GM18873 (cell line): ENCODE data around the gene MAD1L1.
"Not testable (repeated sequence)": the region's sequence is repeated elsewhere in the genome, so short reads cannot be mapped to it uniquely, and the experiment has no call there.

Experiments used
- ATAC-seq: cut with Tn5 transposase; IDR thresholded peaks from one replicate; pipeline ENCODE4 v1.9.1; 2021; ENCODE audit warnings: mild to moderate bottlenecking, moderate library complexity, moderate number of reproducible peaks; ENCODE audit not compliant: unreplicated experiment, low FRiP score

Gene MAD1L1

DNA sequence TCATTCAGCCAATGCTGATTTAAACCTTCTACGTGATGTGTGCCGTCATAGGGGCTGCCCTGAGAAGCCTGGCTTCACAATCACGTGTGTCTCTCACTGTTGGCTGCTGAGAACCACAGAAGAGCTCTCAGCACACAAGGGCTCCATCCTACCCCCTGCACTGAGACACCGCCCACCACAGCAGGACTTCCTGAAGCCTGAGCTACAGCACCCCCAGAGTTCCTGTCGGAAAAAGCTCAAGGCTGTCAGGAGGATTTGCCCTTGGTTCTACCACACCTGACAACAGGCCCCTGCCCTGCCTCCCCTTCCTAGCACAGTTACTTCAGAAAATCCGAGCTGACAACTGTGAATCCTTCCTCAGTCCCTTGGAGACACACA is 191.9 kb downstream of the MAD1L1 start:
- ATAC-seq = no peak

DNA sequence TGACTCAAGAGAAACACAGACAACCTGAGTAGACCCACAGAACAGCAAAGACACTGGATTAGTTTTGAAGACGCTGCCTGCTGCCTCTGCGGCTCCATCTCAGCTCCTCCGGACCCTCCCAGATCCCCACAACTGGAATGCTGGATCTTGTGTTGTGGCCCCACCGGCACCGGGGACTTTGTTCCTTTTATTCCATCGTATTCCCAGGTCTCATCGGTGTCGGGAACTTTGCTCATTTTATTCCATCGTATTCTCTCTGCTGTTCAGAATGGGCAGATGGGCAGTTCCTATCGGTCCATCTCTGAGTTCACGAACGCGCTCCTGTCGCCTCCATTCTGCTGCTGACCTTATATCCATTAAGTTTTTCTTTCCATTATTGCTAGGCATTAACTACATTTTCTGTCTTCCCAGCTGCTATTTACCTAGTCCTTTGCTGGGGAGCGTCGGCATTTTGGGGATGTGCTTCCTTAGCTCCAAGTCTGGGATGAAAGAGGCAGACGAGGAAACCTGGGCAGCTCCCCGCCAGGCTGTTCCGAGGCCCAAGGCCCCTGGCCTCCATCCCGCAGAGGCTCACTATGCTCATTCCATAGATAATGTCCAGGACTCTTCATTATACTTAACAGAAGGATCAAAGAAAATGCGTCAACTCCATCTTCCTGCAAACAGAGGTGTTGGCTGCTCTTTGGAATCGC is 192.4 kb downstream of the MAD1L1 start:
- no peak for ATAC-seq

DNA sequence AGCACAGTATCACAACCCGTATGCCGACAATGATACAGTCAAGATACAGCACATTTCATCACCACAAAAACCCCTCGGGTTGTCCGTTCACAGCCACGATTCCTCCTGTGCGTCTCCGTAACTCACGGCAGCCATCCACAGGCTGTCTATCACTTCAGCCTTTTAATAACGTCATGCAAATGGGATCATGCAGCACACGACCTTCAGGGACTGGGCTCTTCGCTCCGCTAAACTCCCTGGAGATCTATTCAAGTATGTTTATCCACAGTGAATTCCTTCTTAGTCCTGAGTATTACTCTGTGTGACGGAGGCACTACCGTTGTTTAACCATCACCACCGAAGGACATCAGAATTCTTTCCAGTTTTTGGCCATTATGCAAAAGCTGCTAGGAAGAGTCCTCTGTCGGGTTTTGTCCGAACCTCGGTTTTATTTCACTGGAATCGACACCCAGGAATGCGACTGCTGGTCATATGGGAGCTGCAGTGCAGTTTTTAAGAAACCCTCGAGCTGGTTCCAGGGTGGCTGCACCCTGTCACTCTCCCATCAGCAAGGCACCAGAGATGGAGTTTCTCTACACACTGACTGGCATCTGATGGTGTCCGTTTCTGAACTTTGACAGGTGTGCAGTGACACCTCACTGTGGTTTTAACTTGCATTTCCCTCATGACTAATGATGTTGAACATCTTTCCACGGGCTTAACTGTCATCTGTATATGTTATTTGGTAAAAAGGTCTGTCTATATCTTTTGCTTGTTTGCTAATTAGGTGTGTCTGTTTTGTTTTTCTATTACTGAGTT is 193.6 kb downstream of the MAD1L1 start:
- ATAC-seq = no peak

DNA sequence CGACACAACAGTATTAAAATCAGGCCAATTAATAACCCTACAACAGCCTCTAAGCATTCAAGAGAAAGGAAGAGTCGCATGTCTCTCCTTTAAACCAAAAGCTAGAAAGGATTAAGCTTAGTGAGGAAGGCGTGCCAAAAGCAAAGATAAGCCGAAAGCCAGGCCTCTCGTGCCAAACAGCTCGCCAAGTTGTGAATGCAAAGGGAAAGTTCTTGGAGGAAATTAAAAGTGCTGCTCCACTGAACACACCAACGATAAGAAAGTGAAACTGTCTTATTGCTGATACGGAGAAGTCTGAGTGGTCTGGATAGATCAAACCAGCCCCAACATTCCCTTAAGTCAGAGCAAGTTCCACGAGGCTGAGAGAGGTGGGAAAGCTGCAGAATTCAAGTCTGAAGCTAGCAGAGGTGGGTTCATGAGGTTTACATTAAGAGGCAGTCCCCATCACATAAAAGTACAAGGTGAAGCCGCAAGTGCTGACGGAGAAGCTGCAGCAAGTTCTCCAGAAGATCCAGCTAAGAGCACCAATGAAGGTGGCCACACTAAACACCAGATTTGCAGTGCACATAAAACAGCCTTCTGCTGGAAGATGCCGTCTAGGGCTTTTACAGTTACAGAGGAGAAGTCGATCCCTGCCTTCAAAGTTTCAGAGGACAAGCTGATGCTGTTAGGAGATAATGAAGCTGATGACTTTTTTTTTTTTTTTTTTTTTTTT is 194.8 kb downstream of the MAD1L1 start:
- ATAC-seq = no peak

DNA sequence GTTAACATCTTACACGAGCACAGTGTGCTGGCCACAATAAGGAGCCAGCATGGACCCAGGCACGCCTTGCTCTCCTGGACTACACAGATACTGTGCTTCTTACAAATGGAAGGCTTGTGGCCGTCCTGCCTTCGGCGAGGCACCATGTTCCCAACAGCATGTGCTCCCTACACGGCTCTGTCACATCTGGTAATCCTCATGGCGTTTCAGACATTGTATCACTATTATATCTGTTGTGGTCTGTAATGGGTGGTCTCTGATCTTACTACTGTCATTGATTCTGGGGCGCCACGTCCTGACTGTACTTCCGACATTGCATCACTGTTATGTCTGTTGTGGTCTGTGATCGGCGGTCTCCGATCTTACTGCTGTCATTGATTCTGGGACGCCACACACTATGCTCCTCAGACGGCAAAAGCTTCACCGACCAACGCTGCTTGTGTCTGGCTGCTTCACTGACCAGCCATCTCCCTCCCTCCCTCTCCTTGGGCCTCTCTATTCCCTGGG is 195.4 kb downstream of the MAD1L1 start:
- ATAC-seq = no peak

DNA sequence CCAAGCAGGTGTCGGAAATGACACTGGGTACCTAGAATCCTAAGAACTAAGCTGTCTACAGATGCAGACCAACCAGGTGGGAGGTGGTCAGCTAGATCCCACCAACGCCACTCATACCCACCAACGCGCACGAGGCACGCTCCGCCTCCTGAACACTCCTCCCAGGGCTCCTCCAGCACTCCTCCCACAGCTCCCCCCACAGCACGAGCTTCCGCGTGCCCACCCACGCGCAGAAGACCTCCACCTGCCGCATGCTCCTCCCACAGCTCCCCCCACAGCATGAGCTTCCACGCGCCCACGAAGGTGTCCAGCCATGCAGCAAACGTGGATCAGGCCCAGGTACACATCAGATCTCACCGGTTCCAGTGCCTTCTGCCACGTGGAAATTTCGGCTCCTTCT is 196.0 kb downstream of the MAD1L1 start:
- ATAC-seq = no peak

DNA sequence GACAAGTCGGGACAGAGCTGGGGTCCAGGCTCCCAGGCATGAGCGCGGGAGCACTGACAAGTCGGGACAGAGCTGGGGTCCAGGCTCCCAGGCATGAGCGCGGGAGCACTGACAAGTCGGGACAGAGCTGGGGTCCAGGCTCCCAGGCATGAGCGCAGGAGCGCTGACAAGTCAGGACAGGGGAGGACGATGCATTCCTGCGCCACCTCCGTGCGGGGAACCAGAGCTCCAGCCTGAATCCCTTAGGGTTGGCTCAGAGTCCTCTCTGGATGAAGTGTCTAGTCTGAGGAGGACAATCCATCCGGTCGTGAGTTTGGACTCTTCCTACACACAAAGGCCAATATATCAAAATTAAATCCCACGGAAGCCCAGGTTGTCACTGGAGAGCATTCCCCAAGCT is 196.5 kb downstream of the MAD1L1 start:
- ATAC-seq = not testable (repeated sequence)

DNA sequence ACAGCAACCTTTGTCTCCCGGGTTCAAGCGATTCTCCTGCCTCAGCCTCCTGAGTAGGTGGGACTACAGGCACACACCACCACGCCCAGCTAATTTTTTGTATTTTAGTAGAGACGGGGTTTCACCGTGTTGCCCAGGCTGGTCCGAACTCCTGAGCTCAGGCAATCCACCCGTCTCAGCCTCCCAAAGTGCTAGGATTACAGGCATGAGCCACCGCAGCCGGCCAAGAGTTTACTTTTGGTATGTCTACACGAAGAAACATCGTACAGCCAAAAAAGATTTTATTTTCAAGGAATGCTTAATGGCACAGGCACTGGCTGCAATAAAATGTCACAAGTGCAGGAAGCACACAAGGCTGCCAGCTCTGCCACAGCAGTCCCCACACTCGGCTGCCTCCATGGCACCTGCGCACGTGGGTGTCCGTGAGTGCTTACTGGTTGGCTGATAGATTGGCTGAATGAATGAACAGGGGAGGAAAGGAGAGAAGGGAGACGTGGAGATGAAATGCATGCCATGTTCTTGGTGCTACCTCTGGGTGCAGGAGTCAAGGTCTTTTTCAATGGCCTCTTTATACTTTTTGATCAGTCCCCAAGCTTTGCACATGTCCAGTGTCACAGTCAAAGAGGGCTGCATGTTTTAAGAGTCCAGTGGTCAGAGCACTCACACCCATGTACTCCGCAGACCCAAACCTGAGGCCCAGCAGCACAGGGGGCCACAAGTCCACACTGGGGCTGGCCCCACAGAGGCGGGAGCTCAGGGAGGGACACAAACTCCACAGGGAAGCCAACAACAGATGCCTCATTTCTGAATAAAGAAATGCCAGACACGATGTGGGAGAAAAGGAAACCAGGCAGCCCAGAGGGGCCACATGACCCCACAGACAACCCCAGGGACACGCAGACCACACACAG is 198.2 kb downstream of the MAD1L1 start:
- ATAC-seq = no peak

DNA sequence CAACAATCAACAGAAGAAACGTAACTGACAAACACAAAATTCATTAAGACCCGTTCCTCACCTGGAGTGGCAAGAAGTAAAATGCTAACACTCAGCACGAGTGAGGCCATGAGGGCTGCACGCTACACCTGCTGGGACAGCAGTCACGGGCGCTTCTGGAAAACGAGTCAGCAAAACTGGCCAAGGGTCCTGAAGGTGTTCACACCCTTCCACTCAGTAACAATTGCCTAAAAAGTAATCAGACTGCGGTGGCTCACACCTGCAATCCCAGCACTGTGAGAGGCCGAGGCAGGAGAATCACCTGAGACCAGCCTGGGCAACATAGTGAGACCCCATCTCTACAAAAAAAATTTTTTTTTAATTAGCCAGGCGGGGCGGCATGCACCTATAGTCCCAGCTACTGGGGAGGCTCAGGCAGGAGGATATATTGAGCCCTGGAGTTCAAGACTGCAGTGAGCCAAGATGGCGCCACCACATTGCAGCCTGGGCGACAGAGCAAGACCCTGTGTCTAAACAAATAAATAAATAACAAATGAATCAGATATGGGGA is 199.1 kb downstream of the MAD1L1 start:
- ATAC-seq = no peak

DNA sequence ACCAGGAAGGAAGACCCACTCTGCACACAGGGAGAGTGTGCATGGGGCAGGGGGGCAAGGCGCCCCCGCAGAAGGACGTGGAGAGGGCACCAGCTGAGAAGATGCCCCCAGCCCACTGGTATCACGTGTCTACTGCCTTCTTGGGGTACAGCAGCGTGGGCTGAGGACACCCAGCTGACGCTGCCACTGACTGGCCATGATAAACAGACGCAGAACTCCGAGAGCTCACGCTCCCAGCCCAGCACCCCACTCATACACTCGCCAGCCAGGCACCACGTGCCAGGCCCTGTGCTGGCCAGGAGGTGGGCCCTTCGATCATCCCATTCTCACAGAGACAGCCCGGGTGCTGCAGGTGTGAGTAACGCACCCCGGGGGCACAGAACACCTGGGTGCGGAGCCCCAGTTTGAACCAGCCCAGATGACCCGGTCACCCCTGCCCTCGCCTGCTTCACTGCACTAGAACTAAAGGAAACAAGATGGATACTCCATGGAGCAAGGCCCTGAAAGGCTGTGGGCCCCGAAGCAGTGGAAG is 199.8 kb downstream of the MAD1L1 start:
- no peak for ATAC-seq

DNA sequence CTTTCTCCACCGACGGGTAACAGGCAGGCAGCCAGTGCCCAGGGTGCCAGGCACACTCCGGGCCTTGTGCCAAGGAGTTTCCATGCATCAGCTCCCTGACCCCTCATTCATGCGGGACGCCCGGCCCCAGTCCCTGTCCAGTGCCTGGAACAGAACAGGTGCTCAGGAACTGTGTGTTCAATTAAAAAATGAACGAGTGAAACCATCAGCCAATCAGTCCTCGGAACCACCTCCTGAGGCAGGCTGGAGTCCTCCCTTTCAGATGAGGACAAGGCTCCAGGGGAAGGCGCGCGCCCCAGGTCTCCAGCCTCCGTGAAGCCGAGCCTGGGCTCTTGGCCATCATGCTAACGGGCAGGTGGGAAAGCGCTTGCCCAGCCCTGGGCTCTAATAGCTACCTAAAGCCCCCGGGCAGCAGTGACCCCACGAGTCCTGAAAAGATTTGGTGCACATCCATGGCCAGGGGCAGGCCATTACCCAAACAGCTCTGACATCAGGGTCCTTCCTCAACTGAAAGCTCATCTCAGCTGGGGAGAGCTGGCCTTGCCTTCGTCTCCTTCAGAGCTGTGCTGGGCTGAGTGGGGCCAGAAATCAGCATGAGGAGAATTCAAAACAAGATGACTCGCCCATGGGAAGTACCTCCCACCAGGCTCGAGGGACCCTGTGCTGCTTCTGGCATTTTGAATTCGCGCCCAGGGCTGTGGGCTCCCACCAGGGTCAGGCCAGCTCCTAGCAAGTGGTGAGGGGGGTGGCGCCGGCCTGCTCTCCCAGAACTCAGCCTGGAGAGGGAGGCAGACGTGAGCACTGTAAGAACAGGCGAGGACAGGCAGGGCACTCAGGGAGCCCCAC is 200.5 kb downstream of the MAD1L1 start:
- no peak for ATAC-seq

DNA sequence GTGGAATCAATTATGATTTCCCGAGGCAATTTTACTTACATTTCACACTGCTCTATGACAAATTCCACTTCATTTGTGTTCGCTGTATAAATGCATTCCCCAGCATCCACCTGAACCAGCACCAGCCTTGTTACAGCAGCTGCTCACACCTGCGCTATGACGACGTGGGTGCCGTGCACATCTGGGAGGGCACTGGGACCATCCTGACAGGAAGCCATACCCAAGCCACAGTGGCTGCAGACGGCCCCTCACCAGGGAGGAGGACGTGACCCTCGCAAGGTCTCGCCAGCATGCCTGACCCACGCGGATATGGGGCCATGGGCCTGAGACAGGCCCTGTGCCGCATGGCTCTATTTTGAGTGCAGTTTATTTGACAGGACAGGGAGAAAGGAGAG is 201.3 kb downstream of the MAD1L1 start:
- no peak for ATAC-seq

DNA sequence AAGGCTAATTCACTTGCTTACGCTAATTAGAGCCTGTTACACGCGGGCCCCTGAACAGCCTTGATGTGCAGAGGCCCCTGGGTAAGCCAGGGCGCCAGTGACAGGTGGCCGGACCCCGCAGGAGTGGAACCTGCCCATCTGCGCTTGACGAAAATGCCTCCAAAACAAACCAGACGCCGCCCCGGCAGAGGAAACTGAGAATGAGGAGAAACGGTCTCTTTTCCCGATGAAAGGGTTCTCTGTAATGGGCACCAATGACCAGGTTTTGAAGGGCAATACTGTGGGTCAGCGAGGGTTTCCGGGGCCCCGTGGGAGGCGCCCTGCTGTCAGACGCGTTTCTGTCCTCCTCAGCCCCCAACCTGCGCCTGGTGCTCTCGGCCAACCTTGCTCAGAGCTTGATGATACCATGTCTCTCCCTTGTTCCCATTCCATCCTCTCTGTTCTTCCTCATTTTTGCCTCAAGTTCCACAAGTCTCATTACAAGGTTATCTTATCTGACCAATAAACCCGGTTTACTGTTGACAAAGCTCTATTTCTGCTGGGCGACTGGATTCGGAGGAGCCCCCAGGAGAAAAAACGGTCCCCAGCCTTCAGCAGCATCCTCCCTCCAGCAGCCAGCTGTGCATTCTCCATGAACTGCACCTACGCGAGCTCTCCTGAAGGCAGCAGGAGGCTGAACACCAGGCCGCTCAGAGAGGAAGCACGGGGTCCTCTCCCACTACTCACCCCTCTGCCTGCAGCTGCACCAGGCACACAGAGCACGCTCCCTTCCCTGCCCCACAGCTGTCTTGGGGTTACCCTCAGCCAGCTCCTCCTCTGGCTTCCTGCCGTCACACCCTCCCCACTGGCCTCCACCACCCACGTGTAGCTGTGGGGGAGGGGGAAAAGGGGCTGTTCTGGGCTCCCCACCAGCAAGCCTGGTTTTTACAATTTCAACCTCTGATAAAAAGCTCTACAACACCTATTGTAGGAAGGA is 202.0 kb downstream of the MAD1L1 start:
- ATAC-seq = no peak

DNA sequence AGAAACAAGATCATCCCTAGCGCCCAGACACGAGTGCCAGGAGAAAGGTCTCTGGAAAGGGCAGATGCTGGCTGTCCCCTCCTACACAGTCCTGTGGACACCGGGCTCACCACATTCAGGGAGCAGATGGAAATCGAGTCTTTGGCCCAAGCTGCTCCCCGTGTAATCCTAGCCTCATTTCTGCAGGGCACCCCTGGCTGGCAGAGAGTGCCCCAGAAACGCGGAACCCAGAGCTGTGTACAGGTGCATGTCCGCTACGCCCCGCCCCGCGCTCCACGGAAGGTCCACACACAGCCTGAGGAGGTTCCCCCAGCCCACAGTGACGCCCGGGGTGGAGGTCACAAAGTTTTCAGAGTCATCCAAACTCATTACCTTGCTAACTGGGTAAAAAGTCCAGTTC is 202.8 kb downstream of the MAD1L1 start:
- no peak for ATAC-seq

DNA sequence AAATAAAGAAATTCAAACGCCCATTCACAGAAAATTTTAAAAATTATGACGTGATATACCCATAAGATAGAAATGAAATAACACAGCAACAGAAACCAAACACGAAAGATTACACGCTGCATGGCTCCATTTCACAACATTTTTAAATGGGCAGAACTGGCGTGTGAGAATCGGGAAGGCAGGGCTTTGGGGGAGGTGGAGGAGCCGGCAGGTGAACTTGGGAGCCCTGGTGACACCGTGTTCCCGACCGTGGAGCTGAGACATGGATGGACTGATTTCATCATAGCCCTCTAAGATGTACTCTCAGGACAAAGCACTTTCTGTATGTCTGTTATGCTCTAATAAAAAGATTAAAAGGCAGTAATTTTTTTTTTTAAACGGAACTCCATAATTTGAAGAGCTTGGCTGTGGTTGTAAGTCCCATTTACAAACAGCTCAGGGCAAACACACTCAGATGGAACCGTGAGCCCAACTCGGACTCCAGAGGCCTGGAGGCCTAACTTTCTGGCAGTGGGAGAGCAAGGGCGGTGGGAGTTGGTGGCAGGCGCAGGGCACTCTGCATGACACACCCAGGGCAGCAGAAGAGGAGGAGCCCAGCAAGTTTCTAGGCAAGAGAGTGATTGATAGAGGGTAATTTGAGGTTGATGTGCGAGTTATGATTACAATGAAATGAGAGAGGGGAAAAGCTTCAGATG is 203.4 kb downstream of the MAD1L1 start:
- ATAC-seq = no peak

DNA sequence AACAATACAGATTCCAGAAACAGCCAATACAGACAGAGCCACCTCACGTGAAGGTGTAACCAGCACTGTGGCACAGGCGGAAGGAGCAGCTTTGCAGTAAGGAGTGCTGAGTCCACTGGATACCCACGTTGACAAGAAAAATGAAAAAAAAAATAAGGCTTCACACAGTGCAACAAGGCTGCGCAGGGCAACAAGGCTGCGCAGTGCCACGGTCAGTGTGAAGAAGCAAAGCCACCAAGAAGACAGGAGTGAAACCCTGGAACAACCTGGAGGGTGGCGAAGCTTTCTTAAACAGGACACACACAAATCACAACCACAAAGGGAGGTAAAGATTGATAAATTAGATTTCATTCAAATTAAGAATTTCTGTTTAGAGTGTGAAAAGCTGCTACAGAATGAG is 204.0 kb downstream of the MAD1L1 start:
- ATAC-seq = no peak

DNA sequence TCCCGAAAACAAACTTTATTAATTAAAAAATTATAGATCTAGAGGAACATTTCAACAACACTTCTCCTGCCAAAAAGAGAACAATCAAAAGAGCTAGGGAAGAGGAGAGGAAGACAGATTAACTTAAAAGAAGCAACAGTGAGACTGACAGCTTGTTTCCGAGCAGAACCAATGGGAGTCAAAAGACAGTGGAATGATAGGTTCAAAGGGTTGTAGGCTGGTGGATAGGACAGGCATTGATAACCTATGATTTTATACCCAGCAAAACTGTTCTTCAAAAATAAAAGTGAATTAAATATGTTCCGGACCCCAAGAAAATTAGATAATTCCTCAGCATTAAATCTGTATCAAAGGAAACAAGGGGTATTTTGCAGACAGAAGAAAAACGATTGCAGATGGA is 207.6 kb downstream of the MAD1L1 start:
- ATAC-seq = no peak
